ENCODE results near the gene MACROD2. TPM values are rescaled to one million over a fixed set of nuclear protein-coding genes. Genes with fewer than 3 reads are reported as not detected.

Gene MACROD2
- polyA plus RNA-seq, 1 donor from 2014 or later = 23.2 TPM

GRCh38 chr20:14543040-14543439 lies 547.7 kb downstream of the MACROD2 start:
- Histone ChIP-seq H3K27ac (ENCODE audit: low read length) (no peak overlapping the region), H3K4me2 (ENCODE audit: low read length) (no peak overlapping the region), H3K79me2 (replicated peaks; ENCODE audit: insufficient read depth, low read length) (no peaks in the 10 kb centered on the region), H3K9me2 (ENCODE audit: insufficient read depth, low read length) (no peaks in the 10 kb centered on the region), H3K9ac (ENCODE audit: low read length) (no peak overlapping the region), H4K20me1 (ENCODE audit: insufficient read depth) (no peaks in the 10 kb centered on the region), H3K4me3 (ENCODE audit: low read length) (no peak overlapping the region), H3K9me3 (ENCODE audit: low read length) (no peaks in the 10 kb centered on the region), H3K36me3 (ENCODE audit: insufficient read depth, low read length) (no peaks in the 10 kb centered on the region), H3K27me3 (ENCODE audit: insufficient read depth, low read depth, low read length) (no peaks in the 10 kb centered on the region), H3F3A (ENCODE audit: insufficient read depth, low read length, poor library complexity, severe bottlenecking) (no peaks in the 10 kb centered on the region), H2AFZ (ENCODE audit: low read depth, low read length) (no peak overlapping the region)
- no peak for TF ChIP-seq TAF1 (IDR thresholded peaks at IDR 0.05; ENCODE audit: low read depth)
- TF ChIP-seq CTCF (IDR thresholded peaks at IDR 0.05; ENCODE audit: poor library complexity, severe bottlenecking) = no peak
- no peak for TF ChIP-seq POLR2AphosphoS5 (IDR thresholded peaks at IDR 0.05)
- TF ChIP-seq MXI1 (conservative IDR thresholded peaks at IDR 0.05; ENCODE audit: poor library complexity, severe bottlenecking) = no peak
- TF ChIP-seq EP300 (conservative IDR thresholded peaks at IDR 0.05; ENCODE audit: poor library complexity, severe bottlenecking) = no peak
- TF ChIP-seq EZH2 (IDR thresholded peaks at IDR 0.05; ENCODE audit: borderline replicate concordance, insufficient read depth, low read length, poor library complexity, severe bottlenecking) = no peak
- no peak for TF ChIP-seq REST (IDR thresholded peaks at IDR 0.05; ENCODE audit: borderline replicate concordance)
- TF ChIP-seq SMC3 (conservative IDR thresholded peaks at IDR 0.05; ENCODE audit: poor library complexity) = no peak
- no peak for TF ChIP-seq RAD21 (conservative IDR thresholded peaks at IDR 0.05)

- Histone ChIP-seq H3K79me2 (replicated peaks; ENCODE audit: insufficient read depth, low read length) (no peaks in the 10 kb centered on the region), H2AFZ (ENCODE audit: low read depth, low read length) (no peak overlapping the region), H3K27ac (ENCODE audit: low read length) (no peak overlapping the region), H3K27me3 (ENCODE audit: insufficient read depth, low read depth, low read length) (no peaks in the 10 kb centered on the region), H3K4me3 (ENCODE audit: low read length) (no peak overlapping the region), H3K4me2 (ENCODE audit: low read length) (no peak overlapping the region), H4K20me1 (ENCODE audit: insufficient read depth) (no peaks in the 10 kb centered on the region), H3K9me2 (ENCODE audit: insufficient read depth, low read length) (no peaks in the 10 kb centered on the region), H3F3A (ENCODE audit: insufficient read depth, low read length, poor library complexity, severe bottlenecking) (no peaks in the 10 kb centered on the region), H3K9ac (ENCODE audit: low read length) (no peak overlapping the region), H3K9me3 (ENCODE audit: low read length) (no peaks in the 10 kb centered on the region), H3K36me3 (ENCODE audit: insufficient read depth, low read length) (no peaks in the 10 kb centered on the region)
- TF ChIP-seq POLR2AphosphoS5 (IDR thresholded peaks at IDR 0.05) (no peak), REST (IDR thresholded peaks at IDR 0.05; ENCODE audit: borderline replicate concordance) (no peak)
Observed at GRCh38 chr20:14544688-14545087, 549.4 kb downstream of the MACROD2 start.
